ENCODE measurements around the gene ELMOD1.

DNA sequence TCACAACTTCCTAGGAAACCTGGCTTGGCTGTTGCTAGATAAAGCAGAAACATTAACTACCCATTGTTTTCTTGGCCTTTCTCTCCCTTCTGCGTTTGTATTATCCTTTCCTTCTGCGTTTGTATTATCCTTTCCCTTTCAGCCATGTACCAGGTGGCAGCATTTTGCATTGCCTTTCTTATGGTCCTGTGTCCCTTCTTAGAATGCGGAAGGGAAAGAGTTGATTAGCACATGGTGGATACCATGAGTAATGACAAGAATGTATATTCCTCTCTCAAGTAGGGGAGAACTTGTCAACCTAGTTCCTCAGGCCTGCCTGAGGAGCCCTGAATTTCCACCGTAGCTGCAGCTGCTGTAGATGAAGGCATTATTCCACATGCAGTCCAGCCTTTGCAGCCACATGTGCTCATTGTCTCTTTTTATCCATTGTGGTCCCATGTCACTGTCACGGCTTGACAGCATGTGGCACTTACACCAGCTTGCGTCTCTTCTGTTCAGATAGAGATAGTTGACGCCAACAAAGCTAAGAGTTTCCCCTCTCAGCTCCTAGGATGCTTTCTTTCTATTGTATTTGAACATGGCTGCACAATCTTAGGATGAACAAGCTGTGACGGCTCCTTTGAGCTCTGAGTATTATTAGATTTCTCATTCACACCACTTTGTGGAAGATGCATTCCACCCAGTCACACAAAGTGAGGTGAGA, 76.1 kb downstream of the ELMOD1 start:
- TF ChIP-seq, protein P1, sequence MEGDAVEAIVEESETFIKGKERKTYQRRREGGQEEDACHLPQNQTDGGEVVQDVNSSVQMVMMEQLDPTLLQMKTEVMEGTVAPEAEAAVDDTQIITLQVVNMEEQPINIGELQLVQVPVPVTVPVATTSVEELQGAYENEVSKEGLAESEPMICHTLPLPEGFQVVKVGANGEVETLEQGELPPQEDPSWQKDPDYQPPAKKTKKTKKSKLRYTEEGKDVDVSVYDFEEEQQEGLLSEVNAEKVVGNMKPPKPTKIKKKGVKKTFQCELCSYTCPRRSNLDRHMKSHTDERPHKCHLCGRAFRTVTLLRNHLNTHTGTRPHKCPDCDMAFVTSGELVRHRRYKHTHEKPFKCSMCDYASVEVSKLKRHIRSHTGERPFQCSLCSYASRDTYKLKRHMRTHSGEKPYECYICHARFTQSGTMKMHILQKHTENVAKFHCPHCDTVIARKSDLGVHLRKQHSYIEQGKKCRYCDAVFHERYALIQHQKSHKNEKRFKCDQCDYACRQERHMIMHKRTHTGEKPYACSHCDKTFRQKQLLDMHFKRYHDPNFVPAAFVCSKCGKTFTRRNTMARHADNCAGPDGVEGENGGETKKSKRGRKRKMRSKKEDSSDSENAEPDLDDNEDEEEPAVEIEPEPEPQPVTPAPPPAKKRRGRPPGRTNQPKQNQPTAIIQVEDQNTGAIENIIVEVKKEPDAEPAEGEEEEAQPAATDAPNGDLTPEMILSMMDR (IDR thresholded peaks at IDR 0.05): no peak
- no peak for TF ChIP-seq EZH2 (IDR thresholded peaks at IDR 0.05; ENCODE audit: borderline replicate concordance, insufficient read depth, low read depth, low read length, poor library complexity, severe bottlenecking)
